Activated naive CD8-positive, alpha-beta T cell treated with anti-CD3 and anti-CD28 coated beads for 36 hours (primary cell): ENCODE data around the gene TCF23. TPM values are rescaled to one million over a fixed set of nuclear protein-coding genes. Genes with fewer than 3 reads are reported as not detected.

ENCODE experiments used
- DNase-seq: peaks from one replicate; pipeline ENCODE4 v3.0.0; 2021
- H3K27ac Mint-ChIP-seq: one replicate; pipeline ENCODE4 v1.8.0; 2022; ENCODE audit warnings: mild to moderate bottlenecking, moderate library complexity, mixed read lengths
- H3K27me3 Mint-ChIP-seq: one replicate; pipeline ENCODE4 v1.8.0; 2022; ENCODE audit warnings: mild to moderate bottlenecking, mixed read lengths
- H3K36me3 Mint-ChIP-seq: one replicate; pipeline ENCODE4 v1.8.0; 2021; ENCODE audit warnings: mild to moderate bottlenecking, mixed read lengths
- H3K4me1 Mint-ChIP-seq: one replicate; pipeline ENCODE4 v1.8.0; 2021; ENCODE audit warnings: mixed read lengths
- H3K4me3 Mint-ChIP-seq: one replicate; pipeline ENCODE4 v1.8.0; 2022; ENCODE audit warnings: mild to moderate bottlenecking, moderate library complexity, mixed read lengths
- H3K9me3 Mint-ChIP-seq: one replicate; pipeline ENCODE4 v1.8.0; 2022; ENCODE audit warnings: mixed read lengths
- total RNA-seq, 2 experiments: library from RNA; stranded (reverse); gene quantifications; one replicate each; pipeline ENCODE4 v1.2.3, GENCODE V29; 2021

The TCF23 gene
- total RNA-seq, 2 experiments from 2014 or later, result not detected

GRCh38 chr2:27122791-27123190 lies 26.0 kb upstream of the TCF23 start:
- no peak for DNase-seq
- H3K27me3 Mint-ChIP-seq, result peaks cover 25% of the 10 kb centered on the region
- H3K27ac Mint-ChIP-seq, result no peak overlapping the region
- peak overlapping the region; percentile 82 for H3K4me3 Mint-ChIP-seq
- no peaks in the 10 kb centered on the region for H3K9me3 Mint-ChIP-seq
- H3K4me1 Mint-ChIP-seq, result peaks cover 18% of the 10 kb centered on the region
- peaks cover 5% of the 10 kb centered on the region for H3K36me3 Mint-ChIP-seq

- H3K4me3 Mint-ChIP-seq, result peak within 1 kb of the TSS; percentile 82
- H3K27ac Mint-ChIP-seq, result no peak within 1 kb of the TSS
- H3K27me3 Mint-ChIP-seq, result peaks cover 19% of the 10 kb centered on the region
- DNase-seq, result peak; percentile 66
- no peaks in the 10 kb centered on the region for H3K9me3 Mint-ChIP-seq
- H3K4me1 Mint-ChIP-seq, result peaks cover 14% of the 10 kb centered on the region
- no peaks in the 10 kb centered on the region for H3K36me3 Mint-ChIP-seq
Measured at GRCh38 chr2:27123302-27124150, 25.3 kb upstream of the TCF23 start, which contains the start of gene ABHD1. ABHD1 (plus strand) TSS chr2:27123815; CDS start chr2:27123949, 134 bp downstream.

GRCh38 chr2:27125104-27125503 lies 23.7 kb upstream of the TCF23 start:
- Mint-ChIP-seq H3K9me3 (no peaks in the 10 kb centered on the region), H3K4me1 (peaks cover 9% of the 10 kb centered on the region), H3K36me3 (no peaks in the 10 kb centered on the region), H3K4me3 (no peak overlapping the region), H3K27ac (no peak overlapping the region), H3K27me3 (peaks cover 7% of the 10 kb centered on the region)
- DNase-seq, result no peak

- no peaks in the 10 kb centered on the region for H3K27me3 Mint-ChIP-seq
- no peak for DNase-seq
- no peak overlapping the region for H3K4me3 Mint-ChIP-seq
- no peaks in the 10 kb centered on the region for H3K9me3 Mint-ChIP-seq
- H3K27ac Mint-ChIP-seq, result no peak overlapping the region
- H3K36me3 Mint-ChIP-seq, result no peaks in the 10 kb centered on the region
- H3K4me1 Mint-ChIP-seq, result peaks cover 9% of the 10 kb centered on the region
Measured at GRCh38 chr2:27126252-27126710, 22.5 kb upstream of the TCF23 start.

GRCh38 chr2:27127883-27128667 lies 20.7 kb upstream of the TCF23 start:
- no peak for DNase-seq
- H3K36me3 Mint-ChIP-seq, result peaks cover 9% of the 10 kb centered on the region
- H3K27ac Mint-ChIP-seq, result no peak overlapping the region
- H3K9me3 Mint-ChIP-seq, result no peaks in the 10 kb centered on the region
- peaks cover 15% of the 10 kb centered on the region for H3K4me1 Mint-ChIP-seq
- no peaks in the 10 kb centered on the region for H3K27me3 Mint-ChIP-seq
- no peak overlapping the region for H3K4me3 Mint-ChIP-seq

DNA sequence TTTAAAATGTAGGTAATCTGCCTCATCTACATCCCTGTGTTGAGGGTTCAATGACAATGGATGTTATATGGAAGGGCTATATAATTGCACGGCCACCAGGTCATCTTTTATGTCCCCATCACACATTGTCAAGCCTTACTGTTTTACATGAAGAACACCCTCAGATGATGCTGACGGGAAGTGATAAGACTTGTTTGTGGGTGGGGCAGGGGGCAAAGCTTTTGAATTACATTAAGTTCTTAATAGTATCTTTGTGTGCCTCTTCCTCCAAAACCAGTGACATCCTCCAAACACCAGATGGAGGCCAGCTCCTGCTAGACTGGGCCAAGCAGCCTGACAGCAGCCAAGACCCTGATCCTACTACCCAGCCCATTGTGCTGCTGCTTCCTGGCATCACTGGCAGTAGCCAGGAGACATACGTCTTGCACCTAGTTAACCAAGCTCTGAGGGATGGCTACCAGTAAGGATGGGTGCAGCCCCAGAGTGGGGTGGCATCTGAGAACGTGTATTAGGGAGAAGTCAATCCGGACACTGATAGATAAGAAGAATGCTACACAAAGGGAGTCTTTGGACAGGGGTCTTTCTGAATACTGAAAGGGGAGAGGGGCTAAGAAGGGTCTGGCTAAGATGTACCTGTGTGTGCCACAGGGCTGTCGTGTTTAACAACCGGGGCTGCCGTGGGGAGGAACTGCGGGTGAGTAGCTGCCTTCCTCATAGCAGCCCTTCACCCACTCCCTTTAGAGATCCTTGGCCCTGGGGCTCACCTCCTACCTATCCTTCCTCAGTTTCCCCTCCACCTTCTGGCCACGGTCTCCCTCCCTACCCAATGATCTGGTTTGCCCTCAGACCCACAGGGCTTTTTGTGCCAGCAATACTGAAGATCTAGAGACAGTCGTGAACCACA lies 19.9 kb upstream of the TCF23 start:
- H3K27ac Mint-ChIP-seq, result no peak overlapping the region
- no peak overlapping the region for H3K4me3 Mint-ChIP-seq

GRCh38 chr2:27130396-27130795 lies 18.4 kb upstream of the TCF23 start:
- no peak overlapping the region for H3K4me3 Mint-ChIP-seq
- H3K27me3 Mint-ChIP-seq, result no peaks in the 10 kb centered on the region
- DNase-seq, result no peak
- no peaks in the 10 kb centered on the region for H3K9me3 Mint-ChIP-seq
- H3K36me3 Mint-ChIP-seq, result peaks cover 19% of the 10 kb centered on the region
- H3K27ac Mint-ChIP-seq, result no peak overlapping the region
- H3K4me1 Mint-ChIP-seq, result peaks cover 17% of the 10 kb centered on the region

More for the DNA sequence above, 19.9 kb upstream of the TCF23 start:
- Mint-ChIP-seq H3K36me3 (peaks cover 17% of the 10 kb centered on the region), H3K9me3 (no peaks in the 10 kb centered on the region), H3K4me1 (peaks cover 17% of the 10 kb centered on the region), H3K27me3 (no peaks in the 10 kb centered on the region)
- no peak for DNase-seq

DNA sequence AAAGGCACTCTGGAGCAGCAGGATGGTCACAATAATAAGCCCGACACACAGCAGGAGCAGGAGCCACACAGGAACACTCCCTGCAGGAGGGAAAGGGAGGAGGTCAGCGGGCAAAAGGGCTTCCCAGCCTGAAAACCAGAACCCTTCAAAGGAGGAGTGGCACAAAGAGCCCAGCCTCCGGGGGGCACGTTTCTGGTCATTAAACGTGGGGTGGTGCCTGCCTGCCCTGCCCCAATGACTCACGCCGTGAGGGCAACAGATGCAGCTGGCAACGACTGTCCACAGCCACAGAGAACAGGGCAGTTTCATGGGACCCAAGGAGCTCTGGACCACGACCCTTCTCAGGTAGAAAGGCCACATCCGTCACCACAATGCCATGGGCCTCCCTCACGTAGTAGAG lies 17.4 kb upstream of the TCF23 start:
- H3K27me3 Mint-ChIP-seq, result no peaks in the 10 kb centered on the region
- peaks cover 17% of the 10 kb centered on the region for H3K4me1 Mint-ChIP-seq
- no peak overlapping the region for H3K4me3 Mint-ChIP-seq
- no peak for DNase-seq
- peaks cover 19% of the 10 kb centered on the region for H3K36me3 Mint-ChIP-seq
- H3K9me3 Mint-ChIP-seq, result no peaks in the 10 kb centered on the region
- no peak overlapping the region for H3K27ac Mint-ChIP-seq

GRCh38 chr2:27133195-27133875 lies 15.5 kb upstream of the TCF23 start:
- H3K36me3 Mint-ChIP-seq, result peaks cover 19% of the 10 kb centered on the region
- no peaks in the 10 kb centered on the region for H3K27me3 Mint-ChIP-seq
- peak overlapping the region; percentile 68 for H3K27ac Mint-ChIP-seq
- H3K9me3 Mint-ChIP-seq, result no peaks in the 10 kb centered on the region
- DNase-seq, result peak; percentile 15
- H3K4me1 Mint-ChIP-seq, result peaks cover 17% of the 10 kb centered on the region
- peak overlapping the region; percentile 96 for H3K4me3 Mint-ChIP-seq

- Mint-ChIP-seq H3K27me3 (no peaks in the 10 kb centered on the region), H3K4me1 (peaks cover 17% of the 10 kb centered on the region), H3K4me3 (peak within 1 kb of the TSS; percentile 96), H3K27ac (peak within 1 kb of the TSS; percentile 95), H3K36me3 (peaks cover 19% of the 10 kb centered on the region), H3K9me3 (no peaks in the 10 kb centered on the region)
- DNase-seq, result peak; percentile 100
Measured at GRCh38 chr2:27133905-27134780, 14.7 kb upstream of the TCF23 start, which contains the start of gene PREB. PREB (minus strand) TSS chr2:27134636; CDS start chr2:27134421, 215 bp downstream.

DNA sequence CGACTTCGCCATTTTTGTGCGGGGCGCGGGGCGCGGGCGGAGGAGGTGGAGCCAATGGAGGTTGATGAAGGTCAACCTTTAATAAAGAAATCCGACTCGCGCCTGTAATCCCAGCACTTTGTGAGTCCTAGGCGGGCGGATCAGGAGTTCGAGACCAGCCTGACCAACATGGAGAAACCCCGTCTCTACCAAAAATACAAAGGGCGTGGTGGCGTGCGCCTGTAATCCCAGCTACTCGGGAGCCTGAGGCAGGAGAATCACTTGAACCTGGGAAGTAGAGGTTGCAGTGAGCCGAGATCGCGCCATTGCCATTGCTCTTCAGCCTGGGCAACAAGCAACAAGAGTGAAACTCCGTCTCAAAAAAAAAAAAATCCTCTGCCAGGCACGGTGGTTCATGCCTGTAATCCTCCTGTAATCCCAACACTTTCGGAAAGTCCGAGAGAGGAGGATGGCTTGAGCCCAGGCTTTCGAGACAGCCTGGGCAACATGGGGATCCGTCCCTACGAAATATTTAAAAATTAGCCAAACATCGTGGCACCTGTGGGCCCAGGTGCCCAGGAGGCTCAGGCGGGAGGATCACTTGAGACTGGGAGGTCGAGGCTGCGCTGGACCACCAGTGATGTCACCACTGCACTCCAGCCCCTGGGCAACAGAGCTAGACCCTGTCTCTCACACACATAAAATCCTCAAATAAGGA lies 13.9 kb upstream of the TCF23 start:
- Mint-ChIP-seq H3K4me1 (peaks cover 17% of the 10 kb centered on the region), H3K27me3 (no peaks in the 10 kb centered on the region), H3K27ac (peak overlapping the region; percentile 95), H3K36me3 (peaks cover 19% of the 10 kb centered on the region), H3K9me3 (no peaks in the 10 kb centered on the region), H3K4me3 (peak overlapping the region; percentile 96)
- DNase-seq, result no peak

GRCh38 chr2:27135478-27135955 lies 13.3 kb upstream of the TCF23 start:
- H3K27ac Mint-ChIP-seq, result peak overlapping the region; percentile 95
- peaks cover 17% of the 10 kb centered on the region for H3K4me1 Mint-ChIP-seq
- H3K36me3 Mint-ChIP-seq, result peaks cover 19% of the 10 kb centered on the region
- H3K9me3 Mint-ChIP-seq, result no peaks in the 10 kb centered on the region
- H3K27me3 Mint-ChIP-seq, result no peaks in the 10 kb centered on the region
- peak overlapping the region; percentile 96 for H3K4me3 Mint-ChIP-seq
- no peak for DNase-seq

DNA sequence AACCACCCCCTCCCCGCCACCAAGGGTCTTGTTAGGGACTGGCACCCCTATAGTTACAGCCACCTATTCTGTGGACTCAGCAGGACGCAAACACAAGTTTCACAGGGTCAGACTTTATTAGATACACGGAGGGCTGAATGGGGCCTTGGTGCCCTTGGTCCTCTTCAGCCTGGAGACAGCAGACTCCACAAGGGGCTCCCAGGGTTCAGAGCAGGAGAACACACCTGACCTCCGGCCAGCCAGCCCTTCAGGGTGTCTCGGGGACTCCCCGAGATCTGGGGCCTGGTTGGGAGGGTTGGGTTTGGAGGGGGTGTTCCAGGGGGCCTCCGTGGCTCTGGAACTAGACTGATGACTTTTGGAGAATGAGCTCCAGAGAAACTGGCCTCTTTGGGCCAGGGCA lies 12.1 kb upstream of the TCF23 start:
- Mint-ChIP-seq H3K36me3 (peaks cover 18% of the 10 kb centered on the region), H3K27me3 (no peaks in the 10 kb centered on the region), H3K4me1 (peaks cover 17% of the 10 kb centered on the region), H3K4me3 (no peak overlapping the region), H3K9me3 (no peaks in the 10 kb centered on the region), H3K27ac (no peak overlapping the region)
- DNase-seq, result no peak
